Glomerular visceral epithelial cell (primary cell): ENCODE measurements around the gene KCTD19.

Experiments
- DNase-seq: peaks from one replicate; pipeline ENCODE4 v3.0.0-alpha.2; 2016; ENCODE audit errors: extremely low spot score

The KCTD19 gene

DNA sequence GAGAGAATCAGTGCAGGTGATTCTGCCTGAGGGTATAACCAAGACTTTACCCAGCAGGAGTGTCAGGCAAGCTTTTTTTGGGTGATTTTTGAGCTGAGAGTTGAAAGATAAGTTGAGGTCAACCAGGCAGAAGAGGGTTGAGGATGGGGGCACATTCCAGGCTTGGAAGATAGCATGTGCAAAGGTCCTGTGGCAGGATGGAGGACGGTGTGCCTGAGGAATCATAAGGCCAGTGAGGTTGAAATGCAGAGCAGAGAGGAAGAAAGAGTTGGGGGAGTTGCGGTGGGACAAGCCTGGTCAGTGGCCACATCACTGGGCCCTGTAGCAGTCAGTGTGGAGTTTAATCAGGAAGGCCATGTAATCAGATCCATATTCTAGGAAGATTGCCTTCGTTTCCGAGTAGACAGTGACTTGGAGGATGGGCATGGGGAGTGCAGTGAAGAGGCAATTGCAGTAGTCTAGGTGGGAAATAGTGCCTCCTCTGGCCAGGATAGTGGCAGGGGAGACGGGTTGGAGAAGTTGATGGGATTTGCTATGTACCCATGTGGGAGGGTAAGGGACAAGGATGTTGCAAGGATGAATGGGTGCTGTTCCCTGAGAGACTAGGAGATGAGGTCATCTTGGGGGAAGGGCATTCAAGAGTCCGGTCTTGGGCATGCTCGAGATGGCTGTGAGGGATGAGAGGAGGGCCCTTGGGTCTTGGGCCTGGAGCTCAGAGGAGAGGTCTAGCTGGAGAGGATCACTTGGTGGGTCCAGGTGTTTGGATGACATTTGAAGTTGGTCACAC is 43.3 kb downstream of the KCTD19 start:
- DNase-seq, result peak; percentile 36

DNA sequence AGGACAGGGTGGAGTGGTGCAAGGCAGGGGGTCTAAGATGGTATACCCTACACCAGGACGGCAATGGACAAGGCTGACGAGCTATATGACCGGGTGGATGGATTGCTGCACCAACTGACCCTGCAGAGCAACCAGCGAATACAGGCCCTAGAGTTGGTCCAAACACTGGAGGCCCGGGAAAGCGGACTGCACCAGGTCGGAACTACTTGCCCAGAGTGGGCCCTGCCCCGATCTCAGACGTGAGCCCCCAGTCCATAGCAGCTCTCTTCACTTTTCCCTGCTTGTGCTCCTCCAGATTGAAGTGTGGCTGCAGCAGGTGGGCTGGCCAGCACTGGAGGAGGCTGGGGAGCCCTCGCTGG is 44.1 kb downstream of the KCTD19 start:
- no peak for DNase-seq

DNA sequence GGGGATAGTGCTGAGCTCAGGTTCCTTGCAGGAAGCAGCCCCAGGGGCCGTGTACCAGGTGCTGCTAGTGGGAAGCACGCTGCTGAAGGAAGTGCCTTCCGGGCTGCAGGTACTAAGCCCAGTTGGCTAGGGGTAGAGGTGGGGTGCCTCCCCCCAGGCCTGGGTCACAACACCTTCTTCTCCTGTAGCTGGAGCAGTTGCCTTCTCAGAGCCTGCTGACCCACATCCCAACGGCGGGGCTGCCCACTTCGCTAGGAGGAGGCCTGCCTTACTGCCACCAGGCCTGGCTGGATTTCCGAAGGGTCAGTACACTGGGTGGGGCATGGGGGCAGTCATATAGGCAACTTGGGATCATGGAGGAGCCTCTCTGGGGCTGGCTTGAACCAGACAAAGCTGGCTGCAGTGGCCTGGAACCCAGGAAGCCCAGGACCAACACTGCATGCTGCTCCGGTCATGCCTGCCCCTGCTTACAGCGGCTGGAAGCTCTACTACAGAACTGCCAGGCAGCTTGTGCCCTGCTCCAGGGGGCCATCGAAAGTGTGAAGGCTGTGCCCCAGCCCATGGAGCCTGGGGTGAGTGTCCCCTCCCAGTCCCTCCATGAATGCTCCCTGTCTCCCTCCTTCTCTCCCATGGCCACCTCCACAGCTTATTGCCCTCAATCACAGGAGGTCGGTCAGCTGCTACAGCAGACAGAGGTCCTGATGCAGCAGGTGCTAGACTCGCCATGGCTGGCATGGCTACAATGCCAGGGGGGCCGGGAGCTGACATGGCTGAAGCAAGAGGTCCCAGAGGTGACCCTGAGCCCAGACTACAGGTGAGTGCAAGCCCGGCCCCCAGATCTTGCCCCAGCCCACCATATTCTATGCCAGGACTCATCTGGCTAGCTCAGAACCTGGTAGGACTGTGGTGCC is 44.8 kb downstream of the KCTD19 start:
- no peak for DNase-seq

DNA sequence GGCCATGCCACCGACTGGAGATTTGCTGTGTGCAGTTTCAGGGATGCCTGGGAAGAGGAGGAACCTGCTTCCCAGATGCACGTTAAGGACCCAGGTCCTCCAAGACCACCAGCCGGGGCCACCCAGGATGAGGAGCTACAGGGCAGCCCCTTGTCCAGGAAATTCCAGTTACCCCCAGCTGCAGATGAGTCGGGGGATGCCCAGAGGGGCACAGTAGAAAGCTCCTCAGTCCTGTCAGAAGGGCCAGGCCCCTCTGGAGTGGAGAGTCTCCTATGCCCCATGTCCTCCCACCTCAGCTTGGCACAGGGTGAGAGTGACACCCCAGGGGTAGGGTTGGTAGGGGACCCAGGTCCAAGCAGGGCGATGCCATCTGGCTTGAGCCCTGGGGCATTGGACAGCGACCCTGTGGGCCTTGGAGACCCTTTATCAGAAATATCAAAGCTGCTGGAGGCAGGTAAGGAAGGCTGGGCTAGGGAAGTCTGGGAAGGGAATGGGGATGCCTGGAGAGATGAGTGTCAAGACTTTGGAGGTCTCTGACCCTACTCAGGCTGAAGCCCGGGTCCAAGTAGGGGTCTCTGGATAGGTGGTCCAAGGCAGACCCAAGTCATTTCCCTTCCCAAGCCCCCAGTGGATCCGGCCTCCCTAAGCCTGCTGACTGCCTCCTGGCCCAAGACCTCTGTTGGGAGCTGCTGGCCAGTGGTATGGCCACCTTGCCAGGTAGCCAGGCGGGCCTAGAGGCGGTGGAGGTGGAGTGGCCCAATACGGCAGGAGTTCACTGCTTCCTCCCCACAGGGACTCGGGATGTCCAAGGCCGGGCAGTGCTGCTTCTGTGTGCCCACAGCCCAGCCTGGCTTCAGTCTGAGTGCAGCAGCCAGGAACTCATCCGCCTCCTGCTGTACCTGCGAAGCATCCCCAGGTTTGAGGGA is 46.2 kb downstream of the KCTD19 start:
- no peak for DNase-seq

- peak; percentile 69 for DNase-seq
Measured at GRCh38 chr16:67279296-67280089, 47.0 kb downstream of the KCTD19 start, which contains the start of gene PLEKHG4. Gene PLEKHG4, plus strand, starts transcription at chr16:67279532. Its CDS starts 513 bp downstream, at chr16:67280045.

- peak; percentile 22 for DNase-seq
Measured at GRCh38 chr16:67278773-67279295, 47.7 kb downstream of the KCTD19 start.

- DNase-seq, result peak; percentile 74
Measured at GRCh38 chr16:67277999-67278772, 48.4 kb downstream of the KCTD19 start.

DNA sequence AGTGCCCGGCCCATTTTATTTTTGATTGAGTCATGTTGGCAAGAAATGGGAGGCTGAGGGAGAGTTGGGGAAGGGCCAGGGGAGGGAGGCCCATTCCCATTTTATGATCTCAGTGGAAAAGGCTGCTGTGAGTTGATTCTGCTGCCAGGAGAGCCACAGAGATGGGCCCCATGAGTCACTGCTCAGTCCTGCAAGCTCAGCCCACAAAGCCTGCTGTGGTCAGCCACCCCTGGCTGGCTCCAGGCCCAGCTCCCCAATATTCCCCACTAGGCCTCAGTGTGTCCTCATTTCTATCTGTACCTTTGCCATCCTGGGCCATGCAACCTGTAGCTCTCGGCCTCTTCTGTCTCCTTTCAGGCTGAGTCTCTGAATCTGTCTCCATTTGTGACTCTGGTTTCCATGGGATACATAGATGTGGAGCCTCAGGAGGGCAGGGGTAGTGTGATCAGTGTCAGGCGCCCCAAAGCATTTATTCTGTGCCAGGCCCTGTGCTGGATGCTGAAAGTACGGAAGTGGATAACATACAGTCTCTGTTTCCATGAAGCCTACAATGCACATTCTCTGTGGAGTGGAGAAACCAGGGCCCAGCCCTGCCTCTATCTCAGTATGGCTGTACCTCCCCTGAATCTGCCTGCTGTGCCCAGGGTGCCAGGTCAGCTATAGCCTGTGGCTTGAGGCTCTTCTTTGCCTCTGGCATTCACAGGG is 49.1 kb downstream of the KCTD19 start:
- DNase-seq, result peak; percentile 98

DNA sequence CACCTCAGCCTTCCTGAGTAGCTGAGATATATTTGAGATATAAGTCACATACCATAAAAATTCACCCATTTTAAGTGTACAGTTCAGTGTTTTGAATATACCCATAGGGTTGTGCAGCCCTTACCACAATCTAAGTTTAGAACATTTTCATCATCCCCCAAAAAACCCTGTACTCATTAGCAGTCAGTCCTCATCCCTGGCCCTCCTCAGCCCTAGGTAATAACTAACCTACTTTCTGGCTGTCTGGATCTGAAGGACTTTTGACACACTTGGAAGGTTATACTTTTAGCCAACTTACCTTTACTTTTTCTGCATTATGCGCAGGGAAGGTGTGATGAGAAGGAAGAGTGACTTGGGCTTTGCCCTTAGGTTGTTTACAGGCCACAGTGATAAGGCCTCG is 51.2 kb downstream of the KCTD19 start:
- DNase-seq, result no peak

GRCh38 chr16:67271446-67271845 is 55.1 kb downstream of the KCTD19 start:
- DNase-seq, result no peak

DNA sequence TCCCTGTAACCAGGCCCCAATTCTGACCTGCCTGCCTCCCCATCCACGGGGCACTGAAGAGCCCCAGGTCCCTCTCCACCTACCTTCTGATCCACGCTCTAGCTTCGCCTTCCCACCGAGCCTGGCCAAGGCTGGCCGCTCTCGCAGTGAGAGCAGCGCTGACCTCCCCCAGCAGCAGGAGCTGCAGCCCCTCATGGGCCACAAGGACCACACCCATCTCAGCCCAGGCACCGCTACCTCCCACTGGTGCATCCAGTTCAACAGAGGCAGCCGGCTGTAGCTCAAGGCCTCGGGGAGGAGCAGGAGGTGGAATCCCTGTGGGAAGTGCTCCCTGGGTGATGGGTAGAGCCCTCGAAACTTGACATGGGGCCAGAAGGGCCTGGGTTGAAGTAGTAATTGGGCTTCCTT is 55.6 kb downstream of the KCTD19 start:
- DNase-seq, result no peak

DNA sequence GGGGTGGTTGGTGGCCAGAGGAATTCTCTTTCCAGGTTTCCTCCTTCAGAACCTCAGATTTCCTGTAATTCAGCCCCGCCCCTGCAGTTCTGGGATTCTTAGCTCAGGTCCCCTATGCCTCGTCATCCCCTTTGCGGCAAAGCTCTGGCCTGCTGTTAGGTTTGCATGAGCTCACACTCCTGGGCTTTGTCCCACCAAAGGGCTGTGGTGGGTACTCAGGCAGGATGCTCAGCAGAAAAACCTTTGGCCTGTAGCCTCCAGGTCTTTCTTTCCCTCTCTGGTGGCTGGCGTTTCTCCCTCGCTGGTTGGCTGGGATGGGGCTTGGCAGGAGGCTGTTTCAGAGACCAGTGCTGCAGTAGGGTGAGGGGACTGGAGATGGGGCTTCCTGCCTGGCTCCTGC is 56.8 kb downstream of the KCTD19 start:
- peak; percentile 84 for DNase-seq

- DNase-seq, result peak; percentile 89
Measured at GRCh38 chr16:67268136-67268579, 58.4 kb downstream of the KCTD19 start.

GRCh38 chr16:67265834-67266233 is 60.7 kb downstream of the KCTD19 start:
- DNase-seq, result no peak

GRCh38 chr16:67264866-67265265 is 61.7 kb downstream of the KCTD19 start:
- no peak for DNase-seq

DNA sequence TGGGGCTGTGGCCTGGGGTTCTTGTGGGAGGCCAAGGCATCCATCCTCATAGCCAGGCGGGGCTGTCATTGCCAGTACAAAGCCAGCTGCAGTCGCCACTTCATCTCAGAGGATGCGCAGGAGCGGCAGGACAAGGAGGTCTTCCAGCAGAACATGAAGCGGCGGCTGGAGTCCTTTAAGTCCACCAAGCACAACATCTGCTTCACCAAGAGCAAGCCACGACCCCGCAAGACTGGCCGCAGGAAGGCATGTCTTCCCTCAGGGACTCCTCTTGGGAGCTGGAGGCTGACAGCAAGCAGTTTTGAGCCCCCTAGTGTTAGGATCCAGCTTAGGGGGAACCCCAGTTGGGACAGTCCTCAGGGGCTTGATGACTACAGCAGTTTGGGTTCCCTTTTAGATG is 62.3 kb downstream of the KCTD19 start:
- DNase-seq, result no peak

DNA sequence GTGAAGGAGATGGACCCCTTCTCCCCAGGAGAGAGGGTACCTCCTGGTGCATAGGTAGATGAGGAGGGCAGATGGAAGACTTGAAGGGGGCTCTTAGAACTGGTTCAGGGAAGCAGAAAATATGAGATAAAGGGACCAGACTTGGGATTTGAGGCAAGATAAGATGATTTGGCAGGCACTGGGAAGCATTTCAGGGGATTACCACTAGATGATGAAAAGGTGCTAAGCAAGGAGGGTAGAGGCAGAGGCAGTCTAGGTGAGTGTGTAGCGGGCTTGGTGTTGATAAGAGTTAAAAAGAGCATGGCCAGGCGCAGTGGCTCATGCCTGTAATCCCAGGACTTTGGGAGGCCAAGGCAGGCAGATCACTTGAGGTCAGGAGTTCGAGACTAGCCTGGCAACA is 63.3 kb downstream of the KCTD19 start:
- DNase-seq, result no peak

DNA sequence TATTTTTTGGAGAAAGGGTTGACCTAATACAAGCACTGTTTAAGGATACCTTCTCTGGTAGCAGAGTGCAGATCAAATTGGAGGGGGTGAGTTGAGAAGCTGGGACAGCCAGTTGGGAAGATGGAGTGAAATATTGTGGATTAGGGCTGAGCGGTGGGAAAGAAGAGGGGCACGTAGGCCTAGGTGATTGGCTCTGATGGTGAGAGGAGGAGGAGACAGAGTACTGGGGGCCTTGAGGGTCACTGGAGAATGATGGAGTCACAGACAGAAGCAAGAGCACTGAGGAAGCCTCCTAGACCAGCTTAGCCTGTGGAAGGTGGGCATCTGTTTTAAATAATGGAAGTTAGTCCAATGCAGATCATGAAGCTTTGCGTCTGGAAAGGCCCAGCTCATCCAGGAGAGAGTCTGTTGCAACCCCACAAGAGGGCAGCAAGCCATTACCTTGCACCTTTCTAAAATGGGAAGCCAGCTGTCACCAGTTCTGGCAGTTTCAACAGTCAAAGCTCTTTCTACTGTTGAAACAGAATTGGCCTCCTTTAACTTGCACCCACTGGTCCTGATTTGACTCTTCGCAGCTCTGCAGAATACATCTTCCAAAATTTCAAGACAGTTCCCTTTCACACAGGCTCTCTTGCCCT is 66.0 kb downstream of the KCTD19 start:
- DNase-seq, result peak; percentile 53

- no peak for DNase-seq
Measured at GRCh38 chr16:67259705-67260104, 66.8 kb downstream of the KCTD19 start.
